Head of caudate nucleus (tissue), 42 donors: ENCODE results near the gene NTRK3.

Experiments
- DNase-seq, 42 donors: peaks; one replicate each; pipeline versions ENCODE4 v3.0.0 to v3.0.0-alpha.2; 2020 to 2021; ENCODE audit warnings: mixed read lengths in 7 of 42
- intact Hi-C: fragments of 100-400 bp; cut with DNase I; formaldehyde crosslinking; loops from one replicate; pipeline ENCODE4 v1.15.0; 2022

The NTRK3 gene

GRCh38 chr15:88239594-88239993 is 16.9 kb downstream of the NTRK3 start:
- DNase-seq = no peak
- intact Hi-C loops = no loop called here

- DNase-seq = no peak
- intact Hi-C loops = no loop called here
These were observed 17.7 kb downstream of the NTRK3 start for GRCh38 chr15:88238618-88239430.

- intact Hi-C loops = no loop called here
These were observed 21.8 kb downstream of the NTRK3 start for GRCh38 chr15:88234711-88235110.

GRCh38 chr15:88233921-88234320 is 22.6 kb downstream of the NTRK3 start:
- no peak for DNase-seq
- intact Hi-C loops = no loop called here

More at GRCh38 chr15:88234711-88235110, 21.8 kb downstream of the NTRK3 start:
- peak in 1 of 42 donors; percentile 5 for DNase-seq

- no peak for DNase-seq
- intact Hi-C loops = no loop called here
These were observed 23.8 kb downstream of the NTRK3 start for GRCh38 chr15:88232771-88233201.

DNA sequence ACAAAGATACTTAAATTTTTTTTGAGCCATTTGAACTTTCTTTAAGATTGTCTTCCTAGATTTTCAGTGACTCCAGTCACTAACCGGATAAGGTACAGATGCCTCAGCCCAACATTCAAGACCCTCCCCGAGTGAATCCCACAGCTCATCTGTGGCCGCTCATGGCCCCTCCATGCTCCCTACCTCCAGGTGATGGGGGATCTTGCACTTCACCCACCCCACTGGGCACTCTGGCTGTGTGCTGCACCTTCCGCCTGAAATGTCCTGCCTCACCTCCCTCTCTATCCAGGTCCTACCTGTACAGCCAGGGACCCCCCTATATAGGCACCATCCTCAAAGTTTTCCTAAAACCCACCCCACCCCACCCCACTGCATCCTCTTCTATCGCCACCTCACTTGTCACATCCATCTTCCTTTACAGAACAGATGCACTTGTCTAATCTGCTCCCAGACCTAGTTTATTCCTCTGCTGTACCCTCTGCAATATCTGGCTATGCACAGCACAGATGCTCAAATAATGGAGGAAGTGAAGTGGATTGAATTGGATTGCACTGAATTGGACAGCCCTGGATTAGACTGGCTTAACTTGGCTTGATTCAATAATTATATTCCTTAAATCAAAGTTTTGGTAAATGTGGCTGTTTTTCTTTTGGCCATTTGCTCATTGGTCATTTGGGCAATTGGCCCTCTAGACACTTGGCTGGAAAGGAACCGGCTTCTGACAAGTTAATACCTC is 24.5 kb downstream of the NTRK3 start:
- no peak for DNase-seq
- intact Hi-C loops = no loop called here

- no peak for DNase-seq
- intact Hi-C loops = no loop called here
These were observed 25.7 kb downstream of the NTRK3 start for GRCh38 chr15:88230823-88231222.

GRCh38 chr15:88225461-88225860 is 31.1 kb downstream of the NTRK3 start:
- intact Hi-C loops = no loop called here
- DNase-seq = no peak

GRCh38 chr15:88223084-88223483 is 33.5 kb downstream of the NTRK3 start:
- intact Hi-C loops = no loop called here
- DNase-seq = no peak

DNA sequence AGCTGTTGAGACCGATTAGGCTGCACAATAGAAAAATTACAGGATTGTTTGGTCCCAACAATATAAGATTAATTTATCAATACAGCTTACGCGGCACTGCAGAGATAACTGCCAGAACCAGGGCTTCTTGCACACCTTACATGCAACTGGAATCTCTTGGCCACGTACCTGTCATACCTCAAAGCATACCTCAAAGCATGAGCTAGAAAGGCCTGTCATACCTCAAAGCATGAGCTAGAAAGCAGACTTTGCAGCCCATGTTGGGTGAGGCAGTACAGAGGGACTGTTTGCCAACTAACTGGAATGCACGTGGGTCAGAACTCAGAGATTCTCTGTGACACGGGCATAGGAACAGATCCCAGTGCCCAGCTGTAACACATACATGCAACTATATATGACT is 34.7 kb downstream of the NTRK3 start:
- intact Hi-C loops = no loop called here
- no peak for DNase-seq

- intact Hi-C loops = no loop called here
- peak in 8 of 42 donors; percentile 19 to 74 (median 52) for DNase-seq
These were observed 35.9 kb downstream of the NTRK3 start for GRCh38 chr15:88220443-88221335.

- intact Hi-C loops = no loop called here
- DNase-seq = peak in 1 of 42 donors; percentile 36
These were observed 36.9 kb downstream of the NTRK3 start for GRCh38 chr15:88219623-88220022.

GRCh38 chr15:88218557-88219221 is 37.9 kb downstream of the NTRK3 start:
- DNase-seq = peak in 19 of 42 donors; percentile 20 to 65 (median 48)
- intact Hi-C loops = no loop called here

GRCh38 chr15:88215066-88215648 is 41.4 kb downstream of the NTRK3 start:
- DNase-seq = peak in 28 of 42 donors; percentile 20 to 68 (median 40)
- intact Hi-C loops = no loop called here

GRCh38 chr15:88209111-88209510 is 47.4 kb downstream of the NTRK3 start:
- no peak for DNase-seq
- intact Hi-C loops = no loop called here

- DNase-seq = peak in 2 of 42 donors; percentile 19 to 29
- intact Hi-C loops = no loop called here
These were observed 48.1 kb downstream of the NTRK3 start for GRCh38 chr15:88208396-88208795.

DNA sequence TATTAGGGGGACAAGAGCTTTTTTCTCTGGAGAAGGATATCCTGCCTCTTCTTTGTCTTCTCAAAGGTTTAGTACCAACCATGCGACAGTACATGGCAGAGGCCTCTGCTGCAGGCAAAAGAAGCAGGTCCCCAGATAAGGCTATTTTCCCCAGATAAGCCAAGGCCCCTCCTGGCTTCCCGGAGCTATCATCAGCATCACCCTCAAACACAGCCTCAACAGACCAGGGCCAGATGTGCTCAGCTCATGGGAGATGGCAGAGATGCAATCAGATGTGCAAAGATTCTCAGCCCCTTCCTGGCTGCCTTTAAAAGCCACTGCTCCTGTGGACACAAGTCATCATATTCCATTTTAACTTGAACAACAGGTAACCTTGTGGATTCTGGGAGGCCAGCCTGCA is 49.0 kb downstream of the NTRK3 start:
- intact Hi-C loops = no loop called here

GRCh38 chr15:88204584-88204983 is 52.0 kb downstream of the NTRK3 start:
- peak in 1 of 42 donors; percentile 13 for DNase-seq
- intact Hi-C loops = no loop called here

More for the DNA sequence above, 49.0 kb downstream of the NTRK3 start:
- peak in 1 of 42 donors; percentile 11 for DNase-seq
